Stimulated activated CD4-positive, alpha-beta T cell treated with anti-CD3 and anti-CD28 coated beads, Interleukin-2, amount 100 ng/mL, for 48 hours (primary cell): ENCODE measurements around the gene URB2.
"Not testable (repeated sequence)": the region's sequence is repeated elsewhere in the genome, so short reads cannot be mapped to it uniquely, and the experiment has no call there.

Experiments used
- DNase-seq, 2 donors: peaks; one replicate each; pipeline ENCODE4 v3.0.0-alpha.2; 2020

The URB2 gene

GRCh38 chr1:229696385-229696784 lies 70.3 kb downstream of the URB2 start:
- DNase-seq = no peak

- DNase-seq = no peak
Observed at GRCh38 chr1:229699613-229700267, 73.7 kb downstream of the URB2 start.

- no peak for DNase-seq
Observed at GRCh38 chr1:229704157-229704556, 78.1 kb downstream of the URB2 start.

- not testable (repeated sequence) for DNase-seq
Observed at GRCh38 chr1:229705152-229705551, 79.1 kb downstream of the URB2 start.

GRCh38 chr1:229707127-229707526 lies 81.1 kb downstream of the URB2 start:
- not testable (repeated sequence) for DNase-seq

GRCh38 chr1:229709500-229710013 lies 83.5 kb downstream of the URB2 start:
- DNase-seq = no peak
